Measurements from ENCODE around the gene NEUROG2. TPM values are rescaled to one million over a fixed set of nuclear protein-coding genes. Genes with fewer than 3 reads are reported as not detected.
"Not testable (repeated sequence)": the region's sequence is repeated elsewhere in the genome, so short reads cannot be mapped to it uniquely, and the experiment has no call there.

Gene NEUROG2
- total RNA-seq, 2 experiments from 2014 or later = 0.11 TPM; not detected in 1

DNA sequence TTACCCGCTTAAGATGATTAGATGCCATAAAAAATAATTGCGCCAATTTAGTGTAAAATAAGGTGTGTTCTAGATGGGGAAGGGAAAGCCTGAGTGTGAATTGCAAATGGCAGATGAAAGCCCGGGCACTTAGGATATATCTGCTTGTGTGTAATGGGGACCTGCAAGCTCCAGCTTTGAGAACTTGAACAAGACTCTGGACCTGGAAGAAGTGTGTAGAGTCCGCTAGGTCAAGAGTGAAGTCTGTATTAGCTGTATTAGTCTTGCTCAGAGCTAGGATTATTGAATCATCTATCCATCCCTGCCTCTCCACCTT lies 4.2 kb downstream of the NEUROG2 start:
- H3K4me1 Mint-ChIP-seq = peaks cover 44% of the 10 kb centered on the region
- H3K9me3 Mint-ChIP-seq (ENCODE audit: low read depth) = peaks cover 5% of the 10 kb centered on the region
- intact Hi-C loops (cut with DNase I, micrococcal nuclease) = no loop called here
- POLR2A ChIA-PET = no interaction called here
- CTCF ChIA-PET = interaction anchor here (0.6 to 4.8 kb wide), 4 partner anchors 8 to 434 kb away, joined by 3 to 30 read pairs (median 4); no protein-coding TSS in a partner anchor
- ATAC-seq = no peak
- no peak overlapping the region for H3K4me3 Mint-ChIP-seq
- peaks cover 74% of the 10 kb centered on the region for H3K27me3 Mint-ChIP-seq
- H3K27ac Mint-ChIP-seq = no peak overlapping the region
- no peak for DNase-seq
- H3K36me3 Mint-ChIP-seq (ENCODE audit: low read depth) = no peaks in the 10 kb centered on the region

DNA sequence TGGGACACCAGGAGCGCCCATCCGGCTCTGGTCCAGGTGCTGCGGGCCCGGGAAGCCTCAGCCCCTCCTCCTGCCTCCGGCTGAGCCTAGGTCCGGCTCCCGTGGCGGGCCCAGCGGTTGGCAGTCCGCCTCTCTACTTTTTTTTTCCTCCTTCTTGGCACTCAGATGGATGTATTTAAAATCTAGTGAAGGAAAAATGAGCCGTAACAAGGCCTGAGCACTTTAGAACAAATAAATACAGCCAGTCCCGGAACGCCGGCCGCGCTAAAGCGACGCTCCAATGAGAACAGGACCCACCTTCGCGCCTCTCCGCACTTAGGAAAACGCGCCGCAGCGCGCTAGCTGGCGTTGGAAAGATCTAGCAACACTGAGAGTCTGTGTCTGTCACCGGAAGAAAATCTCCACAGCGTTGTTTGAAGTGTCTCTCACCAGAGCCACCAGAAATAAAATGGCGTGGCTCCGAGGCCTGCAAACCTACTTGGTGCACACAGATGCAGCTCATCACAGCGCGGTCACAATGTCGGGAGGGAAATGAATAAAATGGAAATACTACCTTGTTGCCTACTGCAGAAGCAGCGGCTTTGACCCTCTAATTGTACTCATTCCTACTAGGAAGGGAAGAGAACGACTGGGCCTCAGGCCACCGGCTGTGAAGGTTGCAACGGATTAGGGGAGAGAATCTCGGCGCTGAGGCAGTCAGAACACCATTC lies 4.7 kb downstream of the NEUROG2 start:
- DNase-seq (peak; percentile 40), ATAC-seq (no peak)
- intact Hi-C loops (cut with DNase I, micrococcal nuclease) = no loop called here
- ChIA-PET CTCF (interaction anchor here (0.6 to 4.8 kb wide), 4 partner anchors 11 to 435 kb away, joined by 3 to 30 read pairs (median 4); no protein-coding TSS in a partner anchor), POLR2A (interaction anchor here (1.4 kb wide), 1 partner anchor 225 kb away, joined by 3 read pairs; the partner anchor contains the start of gene TIFA)
- Mint-ChIP-seq H3K27me3 (peaks cover 75% of the 10 kb centered on the region), H3K4me3 (no peak overlapping the region), H3K9me3 (ENCODE audit: low read depth) (peaks cover 5% of the 10 kb centered on the region), H3K4me1 (peaks cover 42% of the 10 kb centered on the region), H3K27ac (no peak overlapping the region), H3K36me3 (ENCODE audit: low read depth) (no peaks in the 10 kb centered on the region)

DNA sequence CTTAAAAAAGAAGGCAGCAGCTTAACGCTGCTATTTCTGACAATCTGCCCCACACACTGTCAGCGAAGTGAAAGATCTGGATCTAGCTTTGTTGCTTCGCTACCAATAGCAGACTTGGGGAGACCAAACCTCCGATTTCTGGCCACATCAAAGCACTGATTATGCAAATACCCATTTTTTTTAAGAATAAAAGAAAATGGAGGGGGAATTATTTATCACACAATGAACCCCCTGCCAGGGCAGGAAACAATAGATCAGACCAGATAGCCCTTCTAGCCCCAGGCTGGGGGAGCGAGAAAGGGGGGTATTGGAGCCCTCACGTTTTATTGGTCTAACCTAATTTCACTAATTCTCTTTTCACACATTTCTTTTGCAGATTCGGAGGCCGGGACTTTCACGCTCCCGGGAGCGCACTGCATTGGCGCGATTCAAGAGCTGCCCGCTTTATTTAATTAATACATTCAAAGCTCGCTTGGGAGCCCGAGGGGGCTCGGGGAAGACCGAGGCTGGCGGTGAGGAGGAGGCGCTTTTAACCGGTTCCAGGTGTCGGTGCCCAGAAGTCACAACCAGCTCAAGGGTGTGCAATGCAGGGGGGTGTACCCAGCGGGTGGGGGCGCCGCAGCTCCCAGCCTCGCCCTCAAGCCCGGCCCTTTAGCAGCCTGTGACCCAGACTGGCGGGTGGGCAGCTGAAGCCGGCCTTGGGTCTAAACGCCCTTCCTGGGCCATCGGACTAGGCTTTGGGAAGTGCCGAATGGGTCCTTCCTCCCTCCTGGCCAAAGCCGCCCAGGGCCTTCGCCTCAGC lies 5.5 kb downstream of the NEUROG2 start:
- intact Hi-C loops (cut with DNase I, micrococcal nuclease) = no loop called here
- Mint-ChIP-seq H3K9me3 (ENCODE audit: low read depth) (peaks cover 5% of the 10 kb centered on the region), H3K4me1 (peaks cover 37% of the 10 kb centered on the region), H3K4me3 (peak overlapping the region; percentile 45), H3K27me3 (peaks cover 78% of the 10 kb centered on the region), H3K27ac (no peak overlapping the region), H3K36me3 (ENCODE audit: low read depth) (no peaks in the 10 kb centered on the region)
- ATAC-seq (no peak), DNase-seq (no peak)
- ChIA-PET CTCF (interaction anchor here (0.6 to 4.8 kb wide), 5 partner anchors 11 to 1070 kb away, joined by 3 to 30 read pairs (median 4); no protein-coding TSS in a partner anchor), POLR2A (interaction anchor here (1.2 to 1.4 kb wide), 2 partner anchors 12 to 224 kb away, joined by 3 to 5 read pairs; partner anchors contain the start of gene TIFA)

DNA sequence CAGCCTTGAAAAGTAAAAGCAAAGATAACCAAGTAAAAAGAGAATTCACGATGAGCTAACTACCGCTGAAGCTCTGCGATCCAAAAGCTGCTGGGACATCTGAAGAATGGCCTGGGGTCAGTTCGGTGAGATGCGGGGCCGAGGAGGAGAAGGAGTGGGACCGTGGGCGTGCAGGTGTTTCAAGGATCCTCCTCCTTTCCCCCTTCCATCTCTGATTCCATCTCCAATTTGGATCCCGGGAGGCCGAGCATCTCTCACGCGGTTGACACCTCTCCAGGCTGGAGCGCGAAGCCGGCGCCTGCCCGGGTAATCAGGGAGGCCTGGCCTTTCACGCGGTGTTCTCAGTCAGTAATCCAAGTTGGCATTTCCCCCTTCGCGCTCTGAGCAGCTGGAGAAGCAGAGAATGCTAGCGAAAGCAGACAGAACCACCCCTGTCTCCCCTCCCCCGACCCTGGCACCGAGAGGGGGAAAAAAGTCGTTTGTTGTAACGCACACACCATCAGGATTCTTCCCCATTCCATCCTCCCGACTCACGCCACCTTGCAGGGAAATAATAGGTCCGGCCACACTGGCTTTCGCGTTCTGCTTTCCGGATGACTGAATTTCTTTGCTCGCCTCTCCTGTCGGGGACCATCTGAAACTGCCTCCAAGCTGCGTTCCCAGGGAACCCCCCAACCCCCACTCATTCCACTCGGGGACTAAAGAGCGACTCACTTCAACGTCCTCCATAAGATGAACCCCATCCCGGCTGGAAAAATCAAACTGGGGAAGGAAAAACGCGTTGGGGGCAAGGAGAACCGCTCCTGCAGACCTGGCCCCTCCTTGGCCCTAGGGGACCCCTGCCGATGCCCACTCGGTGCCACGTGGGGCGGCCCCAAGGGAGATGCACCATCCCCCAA lies 6.5 kb downstream of the NEUROG2 start:
- ATAC-seq (no peak), DNase-seq (peak; percentile 18)
- Mint-ChIP-seq H3K27ac (no peak overlapping the region), H3K4me1 (peaks cover 31% of the 10 kb centered on the region), H3K9me3 (ENCODE audit: low read depth) (peaks cover 5% of the 10 kb centered on the region), H3K36me3 (ENCODE audit: low read depth) (no peaks in the 10 kb centered on the region), H3K27me3 (peaks cover 75% of the 10 kb centered on the region), H3K4me3 (peak overlapping the region; percentile 40)
- CTCF ChIA-PET = interaction anchor here (0.7 to 4.8 kb wide), 6 partner anchors 10 to 182 kb away, joined by 3 to 30 read pairs (median 3); no protein-coding TSS in a partner anchor
- intact Hi-C loops (cut with DNase I, micrococcal nuclease) = loop anchor here (1.0 to 2.0 kb wide), 2 partner anchors 9 to 13 kb away; no protein-coding TSS in a partner anchor
- POLR2A ChIA-PET = interaction anchor here (1.2 to 1.4 kb wide), 2 partner anchors 13 to 223 kb away, joined by 3 to 5 read pairs; partner anchors contain the start of gene TIFA

DNA sequence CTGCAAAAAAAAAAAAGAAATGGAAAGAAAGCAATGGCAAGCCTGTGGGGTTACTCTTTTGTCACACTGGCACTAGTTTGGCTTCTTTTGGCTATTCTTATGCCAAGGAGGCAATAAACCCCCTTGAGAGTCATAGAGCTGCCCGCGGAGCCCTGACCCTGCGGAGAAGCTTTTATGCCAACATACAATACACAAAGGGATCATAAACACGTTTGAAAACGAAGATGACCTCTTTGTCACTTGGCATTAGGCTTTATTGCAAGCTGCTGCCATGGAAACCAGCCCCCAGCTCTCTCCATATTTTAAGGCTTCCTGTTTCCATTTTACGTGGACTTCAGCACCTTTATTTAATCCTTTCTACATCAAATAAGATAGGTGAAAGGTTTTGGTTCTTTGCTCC lies 7.6 kb downstream of the NEUROG2 start:
- Mint-ChIP-seq H3K4me3 (no peak overlapping the region), H3K27me3 (peaks cover 69% of the 10 kb centered on the region), H3K9me3 (ENCODE audit: low read depth) (peaks cover 5% of the 10 kb centered on the region), H3K36me3 (ENCODE audit: low read depth) (no peaks in the 10 kb centered on the region), H3K4me1 (peaks cover 24% of the 10 kb centered on the region), H3K27ac (no peak overlapping the region)
- POLR2A ChIA-PET = no interaction called here
- no peak for ATAC-seq
- DNase-seq = no peak
- intact Hi-C loops (cut with DNase I, micrococcal nuclease) = loop anchor here (2.0 kb wide), 1 partner anchor 14 kb away; no protein-coding TSS in a partner anchor
- CTCF ChIA-PET = interaction anchor here (1.3 to 1.8 kb wide), 3 partner anchors 10 to 16 kb away, joined by 3 to 8 read pairs (median 3); no protein-coding TSS in a partner anchor

DNA sequence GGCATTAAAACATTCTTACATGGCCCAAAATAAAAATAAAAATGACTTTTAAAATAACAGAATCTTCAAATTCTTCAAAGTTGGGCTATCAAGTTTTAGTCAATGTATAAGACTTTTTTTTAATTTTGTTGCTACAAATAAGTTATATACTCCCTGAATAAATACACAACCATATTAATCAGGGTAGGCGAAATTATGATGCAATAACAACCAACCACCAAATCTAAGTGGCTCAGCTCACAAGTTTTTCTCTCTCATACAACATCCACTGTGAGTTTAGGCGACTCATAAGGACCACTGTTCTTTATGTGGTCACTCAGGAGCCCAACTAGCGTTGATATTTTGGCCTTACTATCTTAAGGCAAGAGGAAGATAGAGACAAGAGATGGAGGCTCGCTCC lies 11.2 kb downstream of the NEUROG2 start:
- Mint-ChIP-seq H3K27me3 (peaks cover 53% of the 10 kb centered on the region), H3K36me3 (ENCODE audit: low read depth) (no peaks in the 10 kb centered on the region), H3K4me1 (peaks cover 12% of the 10 kb centered on the region), H3K4me3 (no peak overlapping the region), H3K9me3 (ENCODE audit: low read depth) (no peaks in the 10 kb centered on the region), H3K27ac (no peak overlapping the region)
- no peak for DNase-seq
- intact Hi-C loops (cut with DNase I, micrococcal nuclease) = no loop called here
- POLR2A ChIA-PET = no interaction called here
- no peak for ATAC-seq
- CTCF ChIA-PET = interaction anchor here (1.2 to 2.2 kb wide), 3 partner anchors 15 to 291 kb away, joined by 3 to 8 read pairs (median 4); no protein-coding TSS in a partner anchor

DNA sequence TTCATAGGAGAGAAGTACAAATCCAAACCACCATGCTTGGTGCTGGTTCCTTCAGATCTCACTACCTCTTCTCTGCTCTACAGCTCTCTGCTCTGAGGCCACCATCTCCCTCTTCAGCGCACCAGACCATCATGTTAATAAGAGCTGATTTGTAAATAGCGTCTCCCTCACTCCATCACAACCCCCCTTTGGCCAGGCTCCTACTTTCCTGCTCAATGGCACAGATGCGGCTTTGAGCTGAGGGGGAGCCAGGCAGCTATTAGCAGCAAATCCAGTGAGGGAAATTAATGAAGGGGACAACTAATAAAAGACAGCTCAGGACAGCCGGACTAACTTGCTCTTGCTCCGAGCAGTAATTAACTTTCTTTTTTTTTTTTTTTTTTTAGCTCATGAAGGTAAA lies 13.1 kb downstream of the NEUROG2 start:
- Mint-ChIP-seq H3K4me3 (no peak overlapping the region), H3K27me3 (peaks cover 41% of the 10 kb centered on the region), H3K27ac (no peak overlapping the region), H3K36me3 (ENCODE audit: low read depth) (no peaks in the 10 kb centered on the region), H3K4me1 (no peaks in the 10 kb centered on the region), H3K9me3 (ENCODE audit: low read depth) (no peaks in the 10 kb centered on the region)
- intact Hi-C loops (cut with DNase I, micrococcal nuclease) = no loop called here
- ChIA-PET CTCF (interaction anchor here (2.2 kb wide), 1 partner anchor 14 kb away, joined by 4 read pairs; no protein-coding TSS in a partner anchor), POLR2A (interaction anchor here (0.6 kb wide), 1 partner anchor 19 kb away, joined by 3 read pairs; no protein-coding TSS in a partner anchor)
- ATAC-seq (no peak), DNase-seq (no peak)

DNA sequence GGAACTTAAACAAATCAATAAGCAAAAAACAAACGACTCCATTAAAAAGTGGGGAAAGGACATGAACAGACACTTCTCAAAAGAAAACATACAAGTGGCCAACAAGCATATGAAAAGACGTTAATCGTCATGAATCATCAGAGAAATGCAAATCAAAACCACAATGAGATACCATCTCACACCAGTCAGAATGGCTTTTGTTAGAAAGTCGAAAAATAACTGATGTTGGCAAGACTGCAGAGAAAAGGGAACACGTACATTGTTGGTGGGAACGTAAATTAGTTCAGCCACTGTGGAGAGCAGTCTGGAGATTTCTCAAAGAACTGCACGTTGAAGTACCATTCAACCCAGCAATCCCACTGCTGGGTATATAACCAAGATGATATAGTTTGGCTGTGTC lies 23.7 kb downstream of the NEUROG2 start:
- peaks cover 16% of the 10 kb centered on the region for H3K27me3 Mint-ChIP-seq
- intact Hi-C loops (cut with DNase I, micrococcal nuclease) = no loop called here
- ATAC-seq (no peak), DNase-seq (no peak)
- POLR2A ChIA-PET = no interaction called here
- H3K4me1 Mint-ChIP-seq = no peaks in the 10 kb centered on the region
- H3K4me3 Mint-ChIP-seq = no peak overlapping the region
- peaks cover 17% of the 10 kb centered on the region for H3K9me3 Mint-ChIP-seq (ENCODE audit: low read depth)
- H3K36me3 Mint-ChIP-seq (ENCODE audit: low read depth) = no peaks in the 10 kb centered on the region
- no peak overlapping the region for H3K27ac Mint-ChIP-seq
- CTCF ChIA-PET = no interaction called here

DNA sequence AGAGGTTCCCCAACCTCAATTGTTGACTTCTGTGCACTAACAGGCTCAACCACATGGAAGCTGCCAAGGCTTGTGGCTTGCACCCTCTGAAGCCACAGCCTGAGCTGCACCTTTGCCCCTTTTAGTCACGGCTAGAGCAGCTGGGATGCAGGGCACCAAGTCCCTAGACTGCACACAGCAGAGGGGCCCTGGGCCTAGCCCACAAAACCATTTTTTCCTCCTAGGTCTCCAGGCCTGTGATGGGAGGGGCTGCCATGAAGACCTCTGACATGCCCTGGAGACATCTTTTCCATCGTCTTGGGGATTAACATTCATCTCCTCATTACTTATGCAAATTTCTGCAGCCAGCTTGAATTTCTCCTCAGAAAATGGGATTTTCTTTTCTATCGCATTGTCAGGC lies 25.2 kb downstream of the NEUROG2 start:
- intact Hi-C loops (cut with DNase I, micrococcal nuclease); H3K4me3 Mint-ChIP-seq; H3K27ac Mint-ChIP-seq; H3K4me1 Mint-ChIP-seq; H3K36me3 Mint-ChIP-seq (ENCODE audit: low read depth); ATAC-seq; CTCF ChIA-PET; POLR2A ChIA-PET; DNase-seq: not testable (repeated sequence)
- Mint-ChIP-seq H3K27me3 (peaks cover 18% of the 10 kb centered on the region), H3K9me3 (ENCODE audit: low read depth) (peaks cover 17% of the 10 kb centered on the region)

DNA sequence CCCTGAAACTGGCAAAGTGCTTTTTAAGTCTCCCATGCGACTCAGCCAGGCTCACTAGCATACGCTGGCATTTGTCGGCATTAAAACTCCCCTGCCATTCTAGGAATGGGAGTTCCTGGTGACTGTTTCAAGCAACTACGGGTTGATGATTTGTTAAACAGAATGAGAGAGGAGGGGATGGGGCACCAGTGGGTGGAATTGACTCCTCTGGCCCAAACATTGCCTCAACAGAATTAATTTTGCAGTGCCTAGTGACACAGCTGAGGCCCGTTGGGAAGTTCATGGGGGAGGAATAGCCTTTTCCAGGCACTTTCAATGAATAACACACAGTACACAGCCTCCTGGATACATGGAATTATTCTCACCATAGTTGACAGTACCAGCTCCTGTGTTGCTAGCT lies 30.1 kb downstream of the NEUROG2 start:
- intact Hi-C loops (cut with DNase I, micrococcal nuclease) = no loop called here
- Mint-ChIP-seq H3K4me1 (no peaks in the 10 kb centered on the region), H3K27me3 (peaks cover 17% of the 10 kb centered on the region), H3K27ac (no peak overlapping the region), H3K4me3 (no peak overlapping the region), H3K36me3 (ENCODE audit: low read depth) (peaks cover 2% of the 10 kb centered on the region), H3K9me3 (ENCODE audit: low read depth) (peaks cover 12% of the 10 kb centered on the region)
- DNase-seq = no peak
- ChIA-PET POLR2A (no interaction called here), CTCF (interaction anchor here (0.6 kb wide), 1 partner anchor 228 kb away, joined by 3 read pairs; no protein-coding TSS in a partner anchor)
- no peak for ATAC-seq

DNA sequence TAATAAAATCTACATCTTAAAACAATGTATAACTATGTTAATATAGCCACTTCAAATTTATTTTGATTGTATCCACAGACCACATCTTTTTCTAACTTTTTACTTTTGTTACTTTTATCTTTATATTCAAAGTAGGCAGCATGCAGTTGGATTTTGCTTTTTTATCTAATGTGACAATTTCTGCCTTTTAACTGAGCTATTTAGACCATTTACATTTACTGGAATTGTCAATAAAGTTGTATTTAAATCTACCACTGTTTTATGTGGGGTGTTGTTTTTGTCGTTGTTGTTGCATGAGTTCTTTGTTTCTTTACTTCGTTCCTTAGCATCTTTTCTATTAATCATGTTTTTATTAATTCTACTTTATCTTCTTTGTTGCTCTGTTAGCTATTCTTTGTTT lies 42.0 kb downstream of the NEUROG2 start:
- CTCF ChIA-PET = no interaction called here
- H3K4me3 Mint-ChIP-seq = no peak overlapping the region
- H3K4me1 Mint-ChIP-seq = no peaks in the 10 kb centered on the region
- intact Hi-C loops (cut with DNase I, micrococcal nuclease) = no loop called here
- no peak for DNase-seq
- no peak overlapping the region for H3K27ac Mint-ChIP-seq
- ATAC-seq = no peak
- H3K27me3 Mint-ChIP-seq = peaks cover 7% of the 10 kb centered on the region
- POLR2A ChIA-PET = no interaction called here
- no peaks in the 10 kb centered on the region for H3K9me3 Mint-ChIP-seq (ENCODE audit: low read depth)
- no peaks in the 10 kb centered on the region for H3K36me3 Mint-ChIP-seq (ENCODE audit: low read depth)
